ENCODE data around the gene WDR54.

GRCh38 chr2:74464406-74464805 is 42.9 kb downstream of the WDR54 start:
- TF ChIP-seq POLR2AphosphoS5 (IDR thresholded peaks at IDR 0.05; ENCODE audit: low read depth, low read length) (no peak), POLR2A (IDR thresholded peaks at IDR 0.05; ENCODE audit: low read depth, low read length) (no peak), TAF1 (IDR thresholded peaks at IDR 0.05; ENCODE audit: borderline replicate concordance, low read depth, low read length) (no peak)
